ENCODE data around the gene MINDY4B.

MINDY4B gene

DNA sequence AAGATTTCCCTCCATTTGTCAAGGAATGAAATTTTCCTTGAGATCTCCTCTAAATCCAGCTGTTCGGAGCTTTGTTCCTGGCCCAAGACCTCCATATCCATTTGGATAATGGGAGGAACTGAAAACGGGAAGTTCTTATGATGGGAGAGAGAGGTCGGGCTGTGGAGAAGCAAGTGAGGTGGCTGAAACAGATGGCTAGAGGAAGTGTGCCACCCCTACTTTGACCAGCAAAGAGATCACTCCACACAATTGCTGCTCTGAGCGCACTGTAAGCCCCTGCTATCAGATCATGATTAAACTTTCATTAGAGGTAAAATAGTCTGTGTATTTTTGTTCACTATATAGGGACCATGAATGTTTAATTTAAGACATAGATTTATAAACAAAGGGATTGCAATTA, at the start of gene MINDY4B:
TSS of gene MINDY4B (minus strand) at position 101 of the 400 bp plus-strand sequence. CDS start at position 101, 0 bp downstream.
- no peak for DNase-seq

DNA sequence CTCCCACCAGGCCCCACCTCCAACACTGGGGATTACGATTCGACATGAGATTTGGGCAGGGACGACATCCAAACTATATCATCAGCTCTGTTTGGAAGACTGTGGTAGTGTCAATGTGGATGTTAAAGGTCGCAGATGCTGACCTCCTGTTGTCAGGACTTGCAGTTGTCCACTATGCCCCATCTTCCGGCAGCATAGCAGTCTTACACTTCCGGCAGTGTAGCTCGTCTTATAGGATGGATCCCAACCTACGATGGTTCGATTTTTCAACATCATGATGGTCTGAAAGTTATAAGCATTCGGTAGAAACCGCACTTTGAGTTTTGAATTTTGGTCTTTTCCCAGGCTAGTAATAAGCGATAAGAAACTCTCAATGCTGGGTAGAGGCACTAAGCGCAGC, 46.7 kb upstream of the MINDY4B start:
- DNase-seq: no peak

DNA sequence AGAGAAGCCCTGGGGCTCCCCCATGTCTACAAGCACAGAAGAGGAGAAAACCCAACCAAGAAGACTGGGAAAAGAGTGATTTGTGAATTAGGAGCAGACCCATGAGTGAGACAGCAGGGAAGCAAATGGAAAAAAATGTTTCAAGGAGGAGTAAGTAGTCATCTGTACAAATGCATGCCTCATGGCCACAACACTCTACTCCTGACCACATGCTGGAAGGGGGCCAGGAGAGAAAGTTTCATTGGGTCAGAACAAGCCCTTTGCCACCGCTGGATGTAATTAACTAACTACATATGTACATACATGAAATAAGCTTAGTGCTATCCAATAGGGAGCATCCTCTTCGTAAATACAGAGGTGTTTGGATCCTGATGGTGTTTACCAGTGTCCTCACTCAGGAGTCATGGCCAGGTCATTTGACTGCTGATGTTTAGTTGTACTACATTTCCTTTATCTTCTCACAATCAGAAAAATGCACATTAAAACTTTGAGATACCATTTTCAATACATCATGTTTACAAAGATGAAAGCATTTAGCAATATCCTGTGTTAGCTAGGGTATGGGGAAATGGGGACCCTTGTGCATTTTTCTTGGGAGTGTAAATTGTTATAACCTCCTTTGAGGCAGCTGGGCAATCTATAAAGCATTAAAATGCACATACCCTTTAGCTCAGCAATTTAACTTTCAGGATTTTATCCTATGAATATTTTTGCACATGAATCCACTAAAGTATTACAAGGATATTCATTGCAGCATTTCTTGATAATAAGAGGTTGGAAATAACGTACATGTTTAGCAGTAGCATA, 40.2 kb upstream of the MINDY4B start:
- DNase-seq: no peak

DNA sequence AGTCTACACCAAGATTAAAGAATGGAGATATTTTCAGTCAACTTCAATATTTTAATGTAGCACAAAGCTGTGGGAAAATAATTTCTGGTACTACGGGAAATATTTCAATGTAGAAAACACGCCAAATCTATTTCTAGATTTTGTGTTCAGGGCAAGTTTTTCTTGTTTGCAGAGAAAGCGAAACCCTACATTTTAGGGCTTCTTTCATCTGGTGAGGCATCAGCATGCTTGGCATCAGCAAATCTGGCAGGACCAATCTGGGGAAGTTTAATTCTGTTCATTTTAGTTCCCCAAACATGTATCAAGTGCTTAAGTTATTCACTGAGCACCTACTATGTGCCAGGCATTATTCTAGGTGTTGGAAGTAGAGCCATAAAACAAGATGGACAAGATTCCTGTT, 37.0 kb upstream of the MINDY4B start:
- DNase-seq: no peak

DNA sequence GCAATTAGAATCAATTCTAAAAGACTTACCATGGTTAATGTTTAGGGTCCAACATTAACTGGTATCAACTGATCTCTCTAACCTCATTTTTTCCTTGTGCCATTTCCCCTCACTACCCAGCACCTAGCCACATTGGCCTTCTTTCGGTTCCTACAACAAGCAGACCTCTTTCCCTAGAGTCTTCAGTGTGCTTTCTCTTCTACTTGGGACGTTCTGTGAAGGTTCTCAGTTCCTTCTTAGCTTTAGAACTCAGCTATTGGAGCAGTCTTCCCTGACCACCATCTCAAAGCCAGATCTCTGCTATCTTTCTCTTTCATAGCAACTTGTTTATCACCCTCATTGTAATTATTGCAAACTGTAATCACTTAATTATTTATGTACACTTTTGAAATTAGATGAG, 31.5 kb upstream of the MINDY4B start:
- no peak for DNase-seq

DNA sequence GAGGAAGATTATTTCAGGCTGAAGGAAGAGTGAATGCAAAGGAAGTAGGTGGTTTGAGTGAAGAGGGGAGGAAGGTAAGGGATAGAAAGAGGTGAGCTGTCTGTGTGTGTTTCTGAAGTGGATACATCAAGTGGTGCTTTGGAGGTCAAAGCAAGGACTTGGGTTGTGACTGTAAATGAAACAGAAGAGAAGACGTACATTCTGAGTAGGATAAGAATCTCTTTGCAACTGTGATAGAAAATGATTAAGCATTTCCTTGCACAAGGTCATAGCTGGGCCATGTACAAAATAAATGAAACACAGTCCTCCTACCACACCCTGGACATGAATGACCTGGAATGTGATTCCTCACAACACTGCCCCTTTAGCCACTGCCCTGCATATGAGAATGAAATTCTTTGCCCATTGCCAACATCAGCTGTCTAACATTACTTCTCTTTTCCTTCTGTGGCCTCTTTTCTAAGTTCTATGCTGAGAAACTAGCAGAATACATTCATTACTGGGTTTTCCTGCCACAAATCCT, 28.3 kb upstream of the MINDY4B start:
- no peak for DNase-seq

DNA sequence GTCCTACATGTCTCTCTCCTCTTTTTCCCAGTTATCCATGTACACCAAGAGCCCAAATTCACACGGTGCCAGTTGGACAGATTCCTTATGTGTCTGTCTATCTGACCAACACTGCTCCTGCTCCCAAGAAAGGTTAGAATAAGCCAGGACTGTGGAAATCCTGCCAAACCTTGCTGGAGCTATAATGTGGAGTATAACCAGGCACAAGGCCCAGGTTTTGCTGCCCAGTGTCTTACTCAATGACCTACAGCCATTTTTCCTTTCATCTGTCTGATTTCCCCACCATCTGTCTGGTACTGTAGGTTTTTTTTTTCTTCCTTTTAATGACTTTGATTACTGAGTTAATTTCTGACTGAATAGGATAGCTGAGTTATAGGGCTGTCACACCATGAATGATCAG, 26.5 kb upstream of the MINDY4B start:
- no peak for DNase-seq

DNA sequence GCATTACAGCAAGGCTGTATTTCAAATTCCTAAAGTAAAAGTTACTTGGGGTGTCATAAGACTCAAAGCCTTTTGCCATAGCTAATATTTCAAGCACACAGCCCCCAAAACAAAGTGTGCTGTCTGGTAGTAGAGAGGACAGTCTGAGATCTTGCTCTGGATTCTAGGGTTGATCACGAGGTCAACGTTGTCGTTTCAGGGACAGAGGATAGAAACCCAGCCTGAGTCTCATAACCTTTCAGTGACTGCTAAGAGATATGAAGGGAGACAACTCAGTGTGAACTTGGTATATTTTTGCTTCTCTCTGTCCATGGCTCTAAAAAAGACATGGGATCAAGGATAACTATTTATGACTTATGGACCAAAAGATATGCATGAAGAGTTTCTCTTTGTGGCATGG, 25.6 kb upstream of the MINDY4B start:
- no peak for DNase-seq

DNA sequence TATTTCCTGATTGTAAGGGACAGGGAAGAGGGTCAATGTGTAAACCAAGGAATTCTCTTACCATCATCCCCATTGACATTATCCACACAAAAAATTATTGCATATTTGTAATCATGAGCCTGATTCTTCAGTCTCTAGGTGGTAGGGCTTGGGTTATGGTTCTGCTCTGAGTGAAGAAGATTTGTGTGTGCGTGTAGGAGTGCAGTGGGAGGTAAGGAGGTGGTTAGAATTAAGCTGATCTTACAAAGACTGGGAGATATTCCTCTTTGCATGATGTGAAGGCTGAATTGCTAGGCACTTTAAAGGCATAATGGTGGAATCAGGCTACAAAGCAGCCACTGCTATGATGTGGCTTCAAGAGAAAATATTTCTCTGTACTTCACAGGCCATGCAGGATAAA, 23.0 kb upstream of the MINDY4B start:
- DNase-seq: no peak

DNA sequence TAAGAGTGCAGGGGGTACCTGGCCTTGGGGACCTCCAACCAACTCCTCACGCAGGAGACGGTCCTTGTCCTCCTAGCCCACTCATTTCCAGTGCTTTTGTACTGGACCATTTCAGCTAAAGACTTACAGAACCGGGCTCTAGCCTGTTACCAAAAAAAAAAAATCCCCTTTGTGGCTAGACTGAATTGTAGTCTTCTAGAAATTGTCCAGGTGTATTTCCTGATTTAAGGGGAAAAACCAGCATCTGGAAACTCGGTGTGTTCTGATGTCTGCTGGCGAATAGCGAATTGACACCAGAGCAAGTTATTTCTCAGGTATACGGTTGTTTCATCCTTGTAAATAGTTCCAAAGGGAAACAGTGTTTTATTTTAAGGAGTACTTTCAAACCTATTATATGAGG, 21.1 kb upstream of the MINDY4B start:
- no peak for DNase-seq

DNA sequence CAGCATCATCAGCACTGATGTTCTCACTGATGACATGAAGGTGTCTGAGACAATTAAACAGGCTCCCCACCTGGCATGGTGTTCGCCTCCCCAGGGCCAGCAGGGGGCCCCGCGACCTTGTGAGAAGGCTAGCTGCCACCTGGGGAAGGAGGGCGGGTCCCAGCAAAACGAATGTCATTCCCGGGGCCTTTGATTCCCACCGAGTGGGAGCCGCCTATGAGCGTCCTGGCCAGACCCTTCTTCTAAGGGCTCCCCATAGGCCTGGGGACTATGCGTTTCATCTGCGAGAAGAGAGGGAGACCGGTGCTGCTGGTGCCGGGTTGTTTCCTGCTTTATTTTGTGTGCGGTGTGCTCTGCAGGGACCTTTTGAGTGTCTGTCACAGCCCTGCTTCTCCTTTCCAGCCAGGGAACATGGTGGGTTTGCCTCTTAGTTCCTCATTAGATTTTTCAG, 20.5 kb upstream of the MINDY4B start:
- DNase-seq: peak; percentile 75

DNA sequence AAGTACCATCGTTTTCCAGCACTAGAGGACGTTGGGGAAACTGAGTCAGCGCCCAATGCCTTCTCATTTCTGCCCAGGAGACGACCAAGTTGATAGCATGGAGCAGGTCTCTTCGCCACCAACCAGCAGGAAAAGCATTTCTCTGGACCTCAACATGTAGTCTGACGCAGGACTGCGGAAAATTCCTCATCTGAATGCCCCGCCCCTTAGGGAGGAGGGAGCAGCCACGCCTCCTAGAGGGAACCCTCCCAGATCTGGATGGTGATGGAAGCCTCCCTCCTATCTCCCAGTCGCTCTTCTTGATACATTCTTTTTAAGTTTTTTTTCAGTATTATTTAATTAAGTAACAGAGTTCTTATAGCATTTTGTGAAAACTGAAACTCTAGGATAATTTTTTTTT, 17.4 kb upstream of the MINDY4B start:
- no peak for DNase-seq

DNA sequence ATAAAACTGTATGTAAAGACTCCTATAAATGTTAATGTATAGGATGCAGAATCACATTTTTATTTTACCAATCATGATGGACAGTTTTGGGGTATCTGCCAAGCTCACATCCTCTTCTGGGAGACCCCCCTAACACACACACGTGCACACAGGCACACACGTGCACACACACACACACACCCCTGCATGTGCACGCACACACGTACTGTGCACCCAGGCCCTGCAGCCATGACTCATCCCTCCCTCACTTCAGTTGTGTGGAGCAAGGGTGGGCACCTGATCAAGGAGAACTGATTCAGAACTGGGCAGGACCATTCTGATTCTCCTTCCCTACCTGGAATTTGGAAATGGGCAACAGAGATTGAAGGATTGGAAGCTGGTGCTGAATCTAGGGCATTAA, 16.0 kb upstream of the MINDY4B start:
- no peak for DNase-seq

DNA sequence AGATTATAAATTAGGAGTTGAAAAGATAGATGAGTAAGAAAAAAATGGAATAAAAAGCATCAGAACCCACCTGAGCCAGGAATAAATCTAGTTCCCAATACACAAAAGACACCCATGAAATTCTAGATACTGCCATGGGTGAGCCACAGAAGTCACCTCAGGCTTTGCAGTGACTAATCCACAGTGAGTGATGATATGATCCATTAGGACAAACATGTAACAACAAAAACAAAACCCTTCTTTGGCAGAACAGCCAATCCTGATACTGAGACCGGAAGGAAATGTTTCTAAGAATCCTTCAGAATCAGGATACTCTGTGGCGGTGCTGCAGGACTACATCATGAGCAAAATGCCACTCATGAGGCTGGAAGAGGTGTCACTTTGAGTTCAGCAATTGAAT, 15.0 kb upstream of the MINDY4B start:
- DNase-seq: no peak

DNA sequence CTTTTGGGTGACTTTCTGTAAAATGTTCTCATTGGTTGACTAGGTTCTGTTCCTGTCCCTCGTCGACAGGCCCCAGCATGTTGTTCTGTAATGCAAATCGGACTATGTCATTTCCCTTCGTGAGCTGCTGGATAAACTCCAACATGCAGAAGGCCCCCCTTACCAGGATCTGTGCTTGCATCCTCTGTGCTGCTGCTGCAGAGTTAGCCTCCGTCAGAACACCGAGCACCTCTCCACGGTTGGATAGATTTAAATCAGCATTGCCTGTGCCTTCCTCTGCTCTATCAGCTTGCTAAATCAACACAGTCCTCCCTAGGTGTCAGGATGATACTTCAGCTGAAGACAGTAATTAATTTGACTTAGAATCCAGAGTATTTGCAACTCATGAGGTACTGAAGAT, 12.7 kb upstream of the MINDY4B start:
- no peak for DNase-seq

DNA sequence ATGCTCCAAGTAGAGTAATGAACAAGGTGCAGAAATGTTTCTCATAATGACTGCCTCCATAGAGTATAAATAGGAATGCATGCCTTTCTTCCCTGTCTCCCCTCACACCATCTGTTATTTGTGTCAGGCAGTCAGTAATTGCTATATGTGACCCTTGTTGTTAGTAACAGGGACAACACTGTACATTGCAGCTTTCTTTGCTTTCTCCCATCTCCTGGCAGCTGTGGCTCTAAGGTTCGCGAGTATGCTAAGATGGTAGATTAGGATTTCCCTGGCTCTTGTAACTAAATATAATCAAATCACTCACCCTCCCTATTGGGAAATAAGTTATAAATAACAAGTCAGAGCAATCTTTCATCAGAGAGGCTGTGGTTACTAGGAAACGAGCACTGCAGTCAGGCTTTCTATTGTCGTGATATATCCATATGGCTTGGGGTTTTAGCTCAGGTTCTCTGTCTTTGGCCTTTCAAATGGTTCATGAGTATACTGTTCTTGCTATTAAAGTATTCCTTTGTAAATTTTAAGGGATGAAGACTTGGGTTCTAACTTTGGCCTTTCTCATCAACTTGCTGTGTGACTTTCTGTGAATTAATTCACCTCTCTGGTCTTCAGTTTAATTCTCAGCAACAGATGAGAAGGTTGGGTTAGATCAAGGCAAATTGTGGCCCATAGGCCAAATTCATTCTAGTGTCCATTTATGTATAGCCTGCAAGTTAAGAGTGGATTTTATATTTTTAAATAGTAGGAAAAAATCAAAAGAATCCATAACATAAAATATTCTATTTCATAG, 8.1 kb upstream of the MINDY4B start:
- no peak for DNase-seq

DNA sequence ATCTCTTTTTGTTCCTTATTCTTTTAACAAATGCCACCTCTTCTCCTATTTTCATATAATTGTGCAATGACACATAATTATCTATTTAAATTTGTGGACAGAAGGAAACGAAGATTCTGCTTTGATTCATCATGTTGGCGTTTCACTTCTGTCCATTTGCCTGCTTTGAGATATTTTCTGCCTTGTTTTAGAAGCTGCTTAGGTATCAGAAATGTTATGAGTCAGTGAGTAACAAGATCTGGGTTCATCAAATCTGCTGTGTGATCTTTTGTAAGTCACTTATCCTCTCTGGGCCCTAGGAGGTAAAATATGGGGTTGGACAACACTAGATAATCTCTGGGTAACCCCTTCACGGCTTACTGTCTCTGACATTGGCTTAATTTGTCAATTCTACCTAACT, 7.3 kb upstream of the MINDY4B start:
- no peak for DNase-seq

DNA sequence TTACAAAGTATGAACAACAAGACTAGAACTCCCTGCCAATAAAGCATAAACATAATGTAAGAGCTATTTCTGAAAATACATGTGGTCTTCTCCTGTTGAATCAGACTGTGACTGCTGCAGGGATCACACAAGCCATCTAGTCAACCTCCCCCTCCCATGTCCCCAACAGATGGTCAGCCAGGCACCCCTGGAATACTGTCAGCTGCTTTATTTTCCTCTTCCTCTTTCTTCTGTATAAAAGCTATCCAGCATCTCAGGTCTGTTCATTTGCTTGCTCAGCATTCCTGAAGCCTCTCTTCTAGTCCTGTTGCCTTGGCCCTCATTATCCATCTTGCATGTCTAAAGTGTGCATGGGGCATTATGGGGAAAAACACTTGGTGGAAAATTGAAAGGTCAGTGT, 6.5 kb upstream of the MINDY4B start:
- DNase-seq: no peak

DNA sequence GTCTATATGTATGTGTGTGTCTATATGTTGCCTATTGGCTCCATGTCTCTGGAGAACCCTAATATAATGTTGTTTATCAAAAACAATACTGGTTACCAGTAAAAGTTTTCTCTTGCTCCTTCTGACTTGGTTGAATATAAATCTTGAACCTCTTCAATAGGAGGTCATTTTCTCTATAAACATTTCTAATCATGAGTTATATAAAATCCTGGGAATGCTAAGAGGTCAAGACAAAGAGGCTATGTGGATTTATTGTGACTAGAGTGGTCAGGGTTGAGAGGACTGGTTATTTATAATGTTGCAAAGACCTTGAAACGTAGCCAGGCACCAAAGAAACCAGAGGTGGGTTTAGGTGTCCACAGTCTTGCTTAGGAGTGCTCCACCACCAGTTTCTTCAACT, 1.2 kb upstream of the MINDY4B start:
- no peak for DNase-seq

DNA sequence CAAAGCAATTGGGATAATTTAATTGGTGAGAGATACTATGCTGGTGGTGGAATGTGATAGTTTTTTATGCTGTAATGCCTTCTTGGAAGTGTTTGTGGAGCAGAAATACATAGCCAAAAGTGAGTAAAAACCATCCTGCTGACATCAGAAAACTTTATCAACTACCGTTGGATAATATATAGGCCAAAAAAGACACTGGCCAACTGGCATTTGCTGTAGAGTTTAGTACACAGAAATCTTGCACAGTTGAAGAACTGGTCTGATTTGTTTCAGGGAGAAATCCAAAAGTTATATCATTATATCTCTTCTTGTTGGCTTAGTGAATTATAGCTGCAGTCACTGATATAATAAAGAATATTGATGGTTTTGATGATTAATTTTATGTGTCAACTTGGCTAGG, 507 bp upstream of the MINDY4B start:
- no peak for DNase-seq

DNA sequence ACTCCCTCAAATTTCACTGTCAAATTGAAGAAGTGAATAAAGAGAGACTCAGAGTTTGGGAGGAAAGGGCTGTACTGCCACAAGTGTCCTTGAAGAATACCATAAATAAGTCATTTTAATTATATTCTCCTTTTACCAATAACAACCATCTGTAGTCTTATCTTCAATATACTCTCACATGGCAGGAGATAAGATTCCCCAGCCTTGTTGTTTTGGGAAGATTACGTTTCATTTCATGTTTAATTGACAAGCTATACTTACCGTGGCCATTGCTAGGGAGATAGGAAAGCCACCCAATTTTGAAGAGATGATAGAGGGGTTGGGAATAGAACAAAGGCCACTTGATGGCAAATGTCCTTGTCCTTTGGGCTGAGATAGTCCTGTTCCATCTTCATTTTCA, 2.3 kb downstream of the MINDY4B start:
- DNase-seq: peak; percentile 50

DNA sequence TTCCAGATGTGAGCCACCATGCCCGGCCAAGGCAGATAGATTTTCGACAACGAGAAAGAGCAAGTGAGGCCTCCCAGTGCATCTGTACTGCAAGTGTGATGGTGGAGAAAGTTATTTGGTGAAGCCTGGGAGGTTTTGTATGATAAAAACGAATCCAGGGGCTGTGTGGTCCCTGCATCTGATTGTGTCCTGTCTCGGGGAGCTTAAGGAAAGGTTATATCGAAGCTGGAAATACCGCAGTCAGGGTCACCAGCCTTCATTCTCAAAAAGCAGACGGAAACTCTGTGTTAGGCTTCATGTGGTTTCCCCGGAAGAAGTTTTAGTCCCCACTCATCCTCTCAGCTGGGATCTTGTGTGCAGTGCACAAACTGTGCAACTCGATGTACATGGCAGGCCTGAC, 3.4 kb downstream of the MINDY4B start:
- DNase-seq: no peak

DNA sequence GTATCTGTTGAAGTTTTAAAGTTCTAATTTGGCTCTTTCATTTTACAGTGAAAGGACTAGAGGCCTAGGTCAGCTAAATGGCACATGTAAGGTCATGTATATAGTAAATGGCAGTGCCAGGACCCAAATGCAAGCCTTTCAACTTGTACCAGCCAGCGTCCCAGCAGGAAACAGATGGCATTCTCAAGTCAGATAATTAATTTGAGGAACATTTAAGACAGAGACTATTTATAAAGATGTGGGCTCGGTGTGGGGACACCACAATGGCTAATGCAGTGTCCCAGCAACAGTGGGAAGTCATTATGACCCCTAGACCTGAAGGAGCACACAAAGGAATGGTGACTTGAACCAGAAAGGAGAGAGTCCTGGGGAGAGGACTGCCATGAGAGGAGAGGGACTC, 6.1 kb downstream of the MINDY4B start:
- DNase-seq: peak; percentile 34

All from hematopoietic multipotent progenitor cell treated with erythropoietin and hydrocortisone succinate and interleukin-3 and kit ligand, for 6 days (in vitro differentiated cells).